Measurements from ENCODE around the gene USE1.

The USE1 gene

DNA sequence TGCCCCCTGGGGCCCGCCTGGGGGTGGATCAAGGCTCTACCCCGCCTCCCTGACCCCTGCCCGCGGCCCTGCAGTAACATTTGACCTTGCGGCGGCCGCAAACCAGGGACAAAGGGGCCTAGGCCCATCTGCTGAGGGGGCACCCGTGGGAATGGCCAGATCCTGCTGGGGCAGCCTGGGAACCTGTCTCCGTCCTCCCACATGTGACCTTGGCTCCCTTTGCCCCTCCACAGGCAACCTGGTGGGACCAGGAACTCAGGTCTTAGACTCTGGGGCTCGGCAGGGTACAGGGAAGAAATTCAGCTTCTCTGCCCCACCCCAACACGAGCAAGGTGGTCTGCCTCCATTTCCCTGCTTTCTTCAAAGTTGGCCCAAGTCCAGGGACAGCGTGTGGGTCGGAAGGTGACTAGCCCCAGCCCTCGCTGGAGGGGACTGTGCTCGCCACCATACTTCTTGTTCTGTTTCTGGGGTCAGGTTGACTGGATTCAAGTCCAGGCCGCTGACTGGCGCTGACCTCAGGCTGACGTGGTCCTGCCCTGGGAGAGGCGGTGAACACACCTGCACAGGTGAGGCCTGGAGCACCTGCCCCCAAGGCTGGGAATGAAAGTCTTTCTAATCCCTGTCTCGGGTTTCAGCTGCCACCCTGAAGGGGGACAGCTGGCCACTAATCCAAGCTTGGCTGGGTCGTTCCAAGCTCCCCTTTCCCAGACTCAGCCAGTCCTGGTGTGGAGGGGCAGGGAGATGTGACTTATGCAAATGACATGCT, 33.0 kb downstream of the USE1 start:
- no peak for DNase-seq (ENCODE audit: low read depth in 1 of 2, low spot score in 1 of 2)
- Histone ChIP-seq H3K4me3 (replicated peaks; ENCODE audit: insufficient read depth, low read length) (no peak overlapping the region), H3K27ac (replicated peaks) (no peak overlapping the region)

DNA sequence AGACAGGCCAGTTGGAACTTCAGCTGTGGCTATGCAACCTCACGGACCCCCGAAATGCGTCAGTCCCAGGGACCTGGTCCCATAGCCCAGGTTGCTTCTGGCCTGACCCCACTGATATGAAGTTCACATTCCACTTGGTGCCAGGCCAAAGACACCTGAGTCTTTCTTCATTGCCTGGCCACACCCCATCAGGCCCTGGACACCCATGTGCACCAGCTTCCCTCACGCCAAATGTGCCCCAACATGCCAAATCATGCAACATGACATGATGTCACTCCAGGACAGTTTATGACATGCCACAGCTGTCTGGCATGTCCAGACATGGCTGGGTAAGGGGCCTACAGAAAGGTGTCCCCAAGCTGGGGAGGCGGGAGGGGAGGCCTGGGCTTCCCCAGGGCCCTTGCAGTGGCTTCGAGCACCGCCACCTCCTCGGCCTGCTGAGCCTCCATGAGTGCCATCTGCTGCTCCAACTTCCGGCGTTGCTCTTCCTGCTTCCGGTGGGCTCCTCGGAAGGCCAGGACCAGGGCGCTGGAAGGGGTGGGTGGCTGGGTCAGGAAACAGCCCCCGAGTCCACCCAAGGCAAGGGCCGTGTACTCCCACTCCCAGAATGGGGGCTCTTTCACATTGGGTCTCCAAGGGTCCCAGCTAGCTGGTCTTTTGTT, 34.9 kb downstream of the USE1 start:
- TF ChIP-seq, protein P1, sequence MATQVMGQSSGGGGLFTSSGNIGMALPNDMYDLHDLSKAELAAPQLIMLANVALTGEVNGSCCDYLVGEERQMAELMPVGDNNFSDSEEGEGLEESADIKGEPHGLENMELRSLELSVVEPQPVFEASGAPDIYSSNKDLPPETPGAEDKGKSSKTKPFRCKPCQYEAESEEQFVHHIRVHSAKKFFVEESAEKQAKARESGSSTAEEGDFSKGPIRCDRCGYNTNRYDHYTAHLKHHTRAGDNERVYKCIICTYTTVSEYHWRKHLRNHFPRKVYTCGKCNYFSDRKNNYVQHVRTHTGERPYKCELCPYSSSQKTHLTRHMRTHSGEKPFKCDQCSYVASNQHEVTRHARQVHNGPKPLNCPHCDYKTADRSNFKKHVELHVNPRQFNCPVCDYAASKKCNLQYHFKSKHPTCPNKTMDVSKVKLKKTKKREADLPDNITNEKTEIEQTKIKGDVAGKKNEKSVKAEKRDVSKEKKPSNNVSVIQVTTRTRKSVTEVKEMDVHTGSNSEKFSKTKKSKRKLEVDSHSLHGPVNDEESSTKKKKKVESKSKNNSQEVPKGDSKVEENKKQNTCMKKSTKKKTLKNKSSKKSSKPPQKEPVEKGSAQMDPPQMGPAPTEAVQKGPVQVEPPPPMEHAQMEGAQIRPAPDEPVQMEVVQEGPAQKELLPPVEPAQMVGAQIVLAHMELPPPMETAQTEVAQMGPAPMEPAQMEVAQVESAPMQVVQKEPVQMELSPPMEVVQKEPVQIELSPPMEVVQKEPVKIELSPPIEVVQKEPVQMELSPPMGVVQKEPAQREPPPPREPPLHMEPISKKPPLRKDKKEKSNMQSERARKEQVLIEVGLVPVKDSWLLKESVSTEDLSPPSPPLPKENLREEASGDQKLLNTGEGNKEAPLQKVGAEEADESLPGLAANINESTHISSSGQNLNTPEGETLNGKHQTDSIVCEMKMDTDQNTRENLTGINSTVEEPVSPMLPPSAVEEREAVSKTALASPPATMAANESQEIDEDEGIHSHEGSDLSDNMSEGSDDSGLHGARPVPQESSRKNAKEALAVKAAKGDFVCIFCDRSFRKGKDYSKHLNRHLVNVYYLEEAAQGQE (IDR thresholded peaks at IDR 0.05; ENCODE audit: insufficient replicate concordance, low read depth): no peak
- TF ChIP-seq GABPA (IDR thresholded peaks at IDR 0.05; ENCODE audit: low read depth) (no peak), SPI1 (IDR thresholded peaks at IDR 0.05; ENCODE audit: borderline replicate concordance, low read depth) (no peak), POLR2AphosphoS5 (IDR thresholded peaks at IDR 0.05; ENCODE audit: low read depth) (no peak)
- TF ChIP-seq, protein P2, sequence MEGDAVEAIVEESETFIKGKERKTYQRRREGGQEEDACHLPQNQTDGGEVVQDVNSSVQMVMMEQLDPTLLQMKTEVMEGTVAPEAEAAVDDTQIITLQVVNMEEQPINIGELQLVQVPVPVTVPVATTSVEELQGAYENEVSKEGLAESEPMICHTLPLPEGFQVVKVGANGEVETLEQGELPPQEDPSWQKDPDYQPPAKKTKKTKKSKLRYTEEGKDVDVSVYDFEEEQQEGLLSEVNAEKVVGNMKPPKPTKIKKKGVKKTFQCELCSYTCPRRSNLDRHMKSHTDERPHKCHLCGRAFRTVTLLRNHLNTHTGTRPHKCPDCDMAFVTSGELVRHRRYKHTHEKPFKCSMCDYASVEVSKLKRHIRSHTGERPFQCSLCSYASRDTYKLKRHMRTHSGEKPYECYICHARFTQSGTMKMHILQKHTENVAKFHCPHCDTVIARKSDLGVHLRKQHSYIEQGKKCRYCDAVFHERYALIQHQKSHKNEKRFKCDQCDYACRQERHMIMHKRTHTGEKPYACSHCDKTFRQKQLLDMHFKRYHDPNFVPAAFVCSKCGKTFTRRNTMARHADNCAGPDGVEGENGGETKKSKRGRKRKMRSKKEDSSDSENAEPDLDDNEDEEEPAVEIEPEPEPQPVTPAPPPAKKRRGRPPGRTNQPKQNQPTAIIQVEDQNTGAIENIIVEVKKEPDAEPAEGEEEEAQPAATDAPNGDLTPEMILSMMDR (IDR thresholded peaks at IDR 0.05; ENCODE audit: insufficient read depth, low read length): no peak
- Histone ChIP-seq H3K4me3 (replicated peaks; ENCODE audit: insufficient read depth, low read length) (no peak overlapping the region), H3K27ac (replicated peaks) (no peak overlapping the region), H3K27me3 (ENCODE audit: insufficient read depth, poor library complexity, severe bottlenecking) (no peaks in the 10 kb centered on the region)
- DNase-seq (ENCODE audit: low read depth in 1 of 2, low spot score in 1 of 2): no peak

More for the DNA sequence above, 33.0 kb downstream of the USE1 start:
- H3K27me3 ChIP-seq (ENCODE audit: insufficient read depth, poor library complexity, severe bottlenecking): no peaks in the 10 kb centered on the region
- TF ChIP-seq, protein P2 (IDR thresholded peaks at IDR 0.05; ENCODE audit: insufficient read depth, low read length): no peak
- TF ChIP-seq, protein P1 (IDR thresholded peaks at IDR 0.05; ENCODE audit: insufficient replicate concordance, low read depth): no peak
- TF ChIP-seq GABPA (IDR thresholded peaks at IDR 0.05; ENCODE audit: low read depth) (no peak), POLR2AphosphoS5 (IDR thresholded peaks at IDR 0.05; ENCODE audit: low read depth) (no peak), SPI1 (IDR thresholded peaks at IDR 0.05; ENCODE audit: borderline replicate concordance, low read depth) (no peak)

DNA sequence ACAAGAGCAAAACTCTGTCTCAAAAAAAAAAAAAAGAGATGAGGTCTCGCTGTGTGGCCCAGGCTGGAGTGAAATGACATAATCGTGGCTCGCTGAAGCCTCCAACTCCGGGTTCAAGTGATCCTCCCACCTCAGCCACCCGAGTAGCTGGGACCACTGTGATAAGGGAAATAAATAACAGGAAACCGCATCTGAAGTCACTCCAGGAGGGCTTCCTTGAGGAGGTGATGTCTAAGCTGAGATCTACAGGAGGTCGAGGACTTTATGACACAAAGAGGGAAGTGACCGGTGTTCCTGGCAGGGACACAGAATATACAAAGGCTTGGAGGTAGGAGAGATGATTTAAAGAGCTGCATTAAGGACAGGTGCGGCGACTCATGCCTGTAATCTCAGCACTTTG, 39.5 kb downstream of the USE1 start:
- Histone ChIP-seq H3K27me3 (ENCODE audit: insufficient read depth, poor library complexity, severe bottlenecking) (no peaks in the 10 kb centered on the region), H3K4me3 (replicated peaks; ENCODE audit: insufficient read depth, low read length) (no peak overlapping the region), H3K27ac (replicated peaks) (no peak overlapping the region)
- no peak for DNase-seq (ENCODE audit: low read depth in 1 of 2, low spot score in 1 of 2)
- TF ChIP-seq GABPA (IDR thresholded peaks at IDR 0.05; ENCODE audit: low read depth) (no peak), SPI1 (IDR thresholded peaks at IDR 0.05; ENCODE audit: borderline replicate concordance, low read depth) (no peak), POLR2AphosphoS5 (IDR thresholded peaks at IDR 0.05; ENCODE audit: low read depth) (no peak)
- TF ChIP-seq, protein P2 (IDR thresholded peaks at IDR 0.05; ENCODE audit: insufficient read depth, low read length): no peak
- TF ChIP-seq, protein P1 (IDR thresholded peaks at IDR 0.05; ENCODE audit: insufficient replicate concordance, low read depth): no peak
